DND-41 (cell line): ENCODE results near the gene SNX9.

Source experiments
- ATAC-seq: fragments of 200-7000 bp; cut with Tn5 transposase; 3 replicates; pipeline ENCODE4 v1.9.1; 2021; ENCODE audit warnings: low read depth; ENCODE audit not compliant: insufficient read depth
- DNase-seq: peaks from one replicate; pipeline ENCODE4 v3.0.0-alpha.2; 2020
- H2AFZ ChIP-seq: 2 replicates; pipeline ENCODE4 v1.6.0; 2012; ENCODE audit warnings: low read depth, low read length
- H3K27ac ChIP-seq: 2 replicates; pipeline ENCODE4 v1.5.1; 2012; ENCODE audit warnings: low read length, inconsistent platforms
- H3K27me3 ChIP-seq: fragments of 200-600 bp; sonication (generic); 2 replicates; pipeline ENCODE4 v1.6.0; 2012; ENCODE audit warnings: low read length, mild to moderate bottlenecking, inconsistent platforms; ENCODE audit not compliant: insufficient read depth, poor library complexity
- H3K36me3 ChIP-seq: 2 replicates; pipeline ENCODE4 v1.5.1; 2012; ENCODE audit warnings: low read length, inconsistent platforms; ENCODE audit not compliant: insufficient read depth
- H3K4me1 ChIP-seq: 2 replicates; pipeline ENCODE4 v1.5.1; 2012; ENCODE audit warnings: mild to moderate bottlenecking, low read length; ENCODE audit not compliant: insufficient read depth
- H3K4me2 ChIP-seq: 2 replicates; pipeline ENCODE4 v1.6.0; 2012; ENCODE audit warnings: mild to moderate bottlenecking, moderate library complexity, low read length, inconsistent platforms; ENCODE audit not compliant: insufficient read depth
- H3K4me3 ChIP-seq, 2 experiments: fragments of 200-600 bp in 1 of 2; shearing (Covaris generic) in 1 of 2; 2 replicates each; pipeline ENCODE4 v1.5.1; 2012 to 2016; ENCODE audit warnings: inconsistent platforms in 2 of 2, low read length in 2 of 2, mild to moderate bottlenecking in 2 of 2, low read depth in 1 of 2, moderate library complexity in 1 of 2
- H3K79me2 ChIP-seq: 2 replicates; pipeline ENCODE4 v1.6.0; 2012; ENCODE audit warnings: low read length, inconsistent platforms; ENCODE audit not compliant: insufficient read depth
- H3K9ac ChIP-seq: 2 replicates; pipeline ENCODE4 v1.6.0; 2012; ENCODE audit warnings: low read depth, mild to moderate bottlenecking, inconsistent platforms, low read length, moderate library complexity
- H3K9me3 ChIP-seq: 2 replicates; pipeline ENCODE4 v1.5.1; 2012; ENCODE audit warnings: low read length, moderate library complexity, mild to moderate bottlenecking, inconsistent platforms; ENCODE audit not compliant: insufficient read depth, severe bottlenecking
- H4K20me1 ChIP-seq: 2 replicates; pipeline ENCODE4 v1.6.0; 2012; ENCODE audit warnings: low read length; ENCODE audit not compliant: insufficient read depth
- EZH2 ChIP-seq: IDR thresholded peaks from 3 replicates; pipeline ENCODE4 v1.6.1; 2012; ENCODE audit warnings: borderline replicate concordance, low read depth, mild to moderate bottlenecking, moderate library complexity, low read length, inconsistent platforms; ENCODE audit not compliant: severe bottlenecking
- TF ChIP-seq, protein P1 (sequence below): IDR thresholded peaks from 2 replicates; pipeline ENCODE4 v1.5.1; 2012; ENCODE audit warnings: borderline replicate concordance, low read length, moderate library complexity, mild to moderate bottlenecking; ENCODE audit not compliant: poor library complexity, severe bottlenecking; ENCODE audit errors: extremely low read depth

The SNX9 gene

DNA sequence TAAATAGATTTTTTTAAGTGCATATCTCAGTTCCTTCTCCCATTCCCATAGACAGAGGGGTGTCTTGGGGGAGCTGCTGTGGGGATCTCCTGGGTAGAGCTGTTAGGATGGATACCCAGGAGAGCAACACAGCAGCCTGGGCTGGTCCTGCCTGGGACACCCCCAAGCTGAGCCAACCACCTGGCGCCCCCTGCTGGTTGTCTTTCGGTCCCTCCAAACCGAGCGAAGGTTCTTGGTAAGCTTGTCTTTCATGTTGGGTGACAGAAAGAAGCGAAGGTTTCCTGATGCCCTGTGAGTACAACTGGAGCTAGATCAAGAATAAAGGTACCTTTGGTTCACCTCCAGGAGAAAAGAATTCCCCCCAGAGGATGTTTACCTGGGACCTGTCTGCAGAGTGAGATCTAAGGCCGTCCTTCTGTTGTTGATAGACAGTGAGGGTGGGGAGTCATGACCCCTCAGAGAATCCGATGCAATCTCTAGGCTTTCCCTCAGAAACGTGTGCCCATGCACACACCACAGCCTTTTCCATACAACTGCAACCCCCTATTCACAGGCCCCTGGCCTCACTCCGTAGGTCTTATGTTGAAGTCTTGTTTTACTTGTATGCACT, 50.8 kb downstream of the SNX9 start:
- Histone ChIP-seq H3K79me2 (no peaks in the 10 kb centered on the region), H3K27me3 (peaks cover 4% of the 10 kb centered on the region), H3K27ac (no peak overlapping the region), H3K9me3 (no peaks in the 10 kb centered on the region), H3K4me1 (no peaks in the 10 kb centered on the region), H3K36me3 (no peaks in the 10 kb centered on the region), H2AFZ (no peak overlapping the region), H3K4me3 (no peak overlapping the region), H4K20me1 (no peaks in the 10 kb centered on the region), H3K9ac (no peak overlapping the region), H3K4me2 (no peak overlapping the region)
- ATAC-seq (peak; percentile 96), DNase-seq (peak; percentile 80)
- TF ChIP-seq EZH2, result no peak
- TF ChIP-seq, protein P1, sequence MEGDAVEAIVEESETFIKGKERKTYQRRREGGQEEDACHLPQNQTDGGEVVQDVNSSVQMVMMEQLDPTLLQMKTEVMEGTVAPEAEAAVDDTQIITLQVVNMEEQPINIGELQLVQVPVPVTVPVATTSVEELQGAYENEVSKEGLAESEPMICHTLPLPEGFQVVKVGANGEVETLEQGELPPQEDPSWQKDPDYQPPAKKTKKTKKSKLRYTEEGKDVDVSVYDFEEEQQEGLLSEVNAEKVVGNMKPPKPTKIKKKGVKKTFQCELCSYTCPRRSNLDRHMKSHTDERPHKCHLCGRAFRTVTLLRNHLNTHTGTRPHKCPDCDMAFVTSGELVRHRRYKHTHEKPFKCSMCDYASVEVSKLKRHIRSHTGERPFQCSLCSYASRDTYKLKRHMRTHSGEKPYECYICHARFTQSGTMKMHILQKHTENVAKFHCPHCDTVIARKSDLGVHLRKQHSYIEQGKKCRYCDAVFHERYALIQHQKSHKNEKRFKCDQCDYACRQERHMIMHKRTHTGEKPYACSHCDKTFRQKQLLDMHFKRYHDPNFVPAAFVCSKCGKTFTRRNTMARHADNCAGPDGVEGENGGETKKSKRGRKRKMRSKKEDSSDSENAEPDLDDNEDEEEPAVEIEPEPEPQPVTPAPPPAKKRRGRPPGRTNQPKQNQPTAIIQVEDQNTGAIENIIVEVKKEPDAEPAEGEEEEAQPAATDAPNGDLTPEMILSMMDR, result peak; percentile 86

DNA sequence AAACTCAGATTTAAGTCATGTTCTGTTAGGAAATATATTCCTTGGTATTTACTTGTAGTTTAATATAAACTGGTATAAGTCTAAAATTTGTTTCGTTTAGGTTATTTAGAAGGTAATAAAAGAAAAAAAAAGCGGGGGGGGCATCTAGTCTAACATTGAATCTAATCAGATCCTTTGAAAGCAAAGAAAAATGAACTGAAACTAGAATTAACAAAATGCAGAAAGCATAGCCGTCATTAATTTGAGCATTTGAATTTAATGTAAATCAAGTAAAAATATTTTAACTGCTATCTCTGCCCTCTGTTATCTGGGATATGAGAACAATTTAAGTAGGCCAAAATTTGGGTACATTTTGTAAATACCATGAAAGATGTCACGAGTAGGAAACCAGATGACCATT, 54.1 kb downstream of the SNX9 start:
- TF ChIP-seq EZH2, result no peak
- TF ChIP-seq, protein P1, result no peak
- Histone ChIP-seq H3K9me3 (no peaks in the 10 kb centered on the region), H3K79me2 (no peaks in the 10 kb centered on the region), H2AFZ (no peak overlapping the region), H3K27me3 (no peaks in the 10 kb centered on the region), H3K4me3 (no peak overlapping the region), H4K20me1 (no peaks in the 10 kb centered on the region), H3K4me1 (no peaks in the 10 kb centered on the region), H3K27ac (no peak overlapping the region), H3K9ac (no peak overlapping the region), H3K36me3 (no peaks in the 10 kb centered on the region), H3K4me2 (no peak overlapping the region)
- DNase-seq, result no peak
- ATAC-seq, result no peak

DNA sequence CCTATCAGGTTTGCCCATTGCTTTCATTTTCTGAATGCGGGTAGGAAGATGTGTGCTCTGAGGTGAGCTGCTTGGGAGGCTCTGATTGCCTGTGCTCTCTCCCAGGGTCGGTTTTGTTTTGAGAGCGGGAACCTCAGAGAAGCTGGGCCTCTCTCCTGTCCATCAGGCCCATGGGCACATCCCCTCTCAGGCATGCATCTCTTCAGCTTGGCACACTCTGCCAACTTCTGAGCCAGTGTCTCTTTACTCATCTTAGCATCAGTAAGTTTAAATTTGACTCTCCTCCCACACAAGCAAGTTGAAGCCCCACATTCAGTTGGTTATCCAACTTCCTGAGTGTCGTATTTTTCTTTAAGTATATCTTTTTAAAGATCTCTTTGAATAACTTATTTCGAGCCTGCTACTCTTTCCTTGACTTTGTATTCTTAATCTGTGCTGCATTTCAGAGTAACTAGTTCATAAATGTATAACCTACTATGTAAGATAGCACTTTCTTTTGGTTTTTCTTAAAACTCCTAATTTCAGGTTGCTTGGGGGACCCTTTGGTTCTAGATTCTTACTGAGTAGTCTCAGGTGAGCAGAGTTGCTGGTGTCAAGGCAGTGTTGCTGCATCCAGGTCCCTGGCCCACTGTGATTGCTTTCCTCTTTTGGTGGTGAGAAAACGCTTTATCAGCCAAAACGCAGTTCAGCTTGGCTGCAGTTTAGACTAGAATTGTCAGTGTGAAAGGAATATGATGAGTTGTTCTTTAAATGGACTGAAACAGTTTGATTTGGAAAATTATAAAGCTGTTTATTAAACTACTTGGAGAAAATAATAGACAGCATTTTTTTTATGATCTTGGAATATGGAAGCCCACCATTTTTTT, 54.8 kb downstream of the SNX9 start:
- H3K79me2 ChIP-seq, result no peaks in the 10 kb centered on the region

More for the DNA sequence above, 54.8 kb downstream of the SNX9 start:
- Histone ChIP-seq H3K9ac (no peak overlapping the region), H3K4me1 (no peaks in the 10 kb centered on the region), H3K9me3 (no peaks in the 10 kb centered on the region), H2AFZ (no peak overlapping the region), H3K4me2 (no peak overlapping the region), H3K4me3 (no peak overlapping the region), H4K20me1 (no peaks in the 10 kb centered on the region), H3K36me3 (no peaks in the 10 kb centered on the region), H3K27ac (no peak overlapping the region), H3K27me3 (no peaks in the 10 kb centered on the region)
- 0 out of 3 replicates have a peak, but pooled peaks have one; percentile 18 for ATAC-seq
- no peak for DNase-seq
- TF ChIP-seq, protein P1, result no peak
- TF ChIP-seq EZH2, result no peak
